ENCODE results near the gene TMED5. TPM values are rescaled to one million over a fixed set of nuclear protein-coding genes. Genes with fewer than 3 reads are reported as not detected.

Gene TMED5
- polyA plus RNA-seq, 1 experiment, result 76.1 TPM

GRCh38 chr1:93150729-93151128, 29.5 kb downstream of the TMED5 start:
- TF ChIP-seq, protein P1, sequence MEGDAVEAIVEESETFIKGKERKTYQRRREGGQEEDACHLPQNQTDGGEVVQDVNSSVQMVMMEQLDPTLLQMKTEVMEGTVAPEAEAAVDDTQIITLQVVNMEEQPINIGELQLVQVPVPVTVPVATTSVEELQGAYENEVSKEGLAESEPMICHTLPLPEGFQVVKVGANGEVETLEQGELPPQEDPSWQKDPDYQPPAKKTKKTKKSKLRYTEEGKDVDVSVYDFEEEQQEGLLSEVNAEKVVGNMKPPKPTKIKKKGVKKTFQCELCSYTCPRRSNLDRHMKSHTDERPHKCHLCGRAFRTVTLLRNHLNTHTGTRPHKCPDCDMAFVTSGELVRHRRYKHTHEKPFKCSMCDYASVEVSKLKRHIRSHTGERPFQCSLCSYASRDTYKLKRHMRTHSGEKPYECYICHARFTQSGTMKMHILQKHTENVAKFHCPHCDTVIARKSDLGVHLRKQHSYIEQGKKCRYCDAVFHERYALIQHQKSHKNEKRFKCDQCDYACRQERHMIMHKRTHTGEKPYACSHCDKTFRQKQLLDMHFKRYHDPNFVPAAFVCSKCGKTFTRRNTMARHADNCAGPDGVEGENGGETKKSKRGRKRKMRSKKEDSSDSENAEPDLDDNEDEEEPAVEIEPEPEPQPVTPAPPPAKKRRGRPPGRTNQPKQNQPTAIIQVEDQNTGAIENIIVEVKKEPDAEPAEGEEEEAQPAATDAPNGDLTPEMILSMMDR (IDR thresholded peaks at IDR 0.05; ENCODE audit: low read depth, low read length), result no peak
- H3K9me3 ChIP-seq (ENCODE audit: control insufficient read depth, insufficient read depth, low read length), result no peaks in the 10 kb centered on the region
- CTCF ChIA-PET, result no interaction called here
- DNase-seq (ENCODE audit: low read depth, low spot score), result no peak
- POLR2A ChIA-PET, result no interaction called here
- H3K27ac ChIP-seq (ENCODE audit: low read depth, low read length), result no peak overlapping the region
- H3K4me3 ChIP-seq (ENCODE audit: low read depth, low read length), result no peak overlapping the region
- H3K27me3 ChIP-seq (ENCODE audit: control insufficient read depth, insufficient read depth, low read length), result no peaks in the 10 kb centered on the region

DNA sequence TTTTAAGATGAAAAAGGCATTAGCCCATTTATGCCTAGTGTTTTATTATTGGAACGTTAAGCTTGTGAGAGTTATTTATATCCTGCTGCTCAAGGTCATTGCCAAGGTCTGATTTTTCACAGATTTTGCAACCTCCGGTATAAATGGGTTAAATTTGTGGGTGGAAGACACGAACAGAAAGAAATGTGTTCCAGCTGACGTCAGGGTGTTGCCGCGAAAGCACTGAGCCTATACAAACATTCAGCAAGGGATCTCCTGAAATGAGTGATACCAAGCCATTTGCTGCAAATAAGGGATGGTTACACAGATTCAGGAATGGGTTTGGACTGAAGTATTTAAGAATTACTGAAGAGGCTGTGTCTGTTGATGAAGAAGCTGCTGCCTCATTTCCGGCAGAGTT, 32.2 kb downstream of the TMED5 start:
- TF ChIP-seq, protein P1 (IDR thresholded peaks at IDR 0.05; ENCODE audit: low read depth, low read length), result no peak
- ChIA-PET POLR2A (no interaction called here), CTCF (no interaction called here)
- Histone ChIP-seq H3K4me3 (ENCODE audit: low read depth, low read length) (no peak overlapping the region), H3K9me3 (ENCODE audit: control insufficient read depth, insufficient read depth, low read length) (no peaks in the 10 kb centered on the region), H3K27ac (ENCODE audit: low read depth, low read length) (no peak overlapping the region), H3K27me3 (ENCODE audit: control insufficient read depth, insufficient read depth, low read length) (no peaks in the 10 kb centered on the region)
- DNase-seq (ENCODE audit: low read depth, low spot score), result no peak

DNA sequence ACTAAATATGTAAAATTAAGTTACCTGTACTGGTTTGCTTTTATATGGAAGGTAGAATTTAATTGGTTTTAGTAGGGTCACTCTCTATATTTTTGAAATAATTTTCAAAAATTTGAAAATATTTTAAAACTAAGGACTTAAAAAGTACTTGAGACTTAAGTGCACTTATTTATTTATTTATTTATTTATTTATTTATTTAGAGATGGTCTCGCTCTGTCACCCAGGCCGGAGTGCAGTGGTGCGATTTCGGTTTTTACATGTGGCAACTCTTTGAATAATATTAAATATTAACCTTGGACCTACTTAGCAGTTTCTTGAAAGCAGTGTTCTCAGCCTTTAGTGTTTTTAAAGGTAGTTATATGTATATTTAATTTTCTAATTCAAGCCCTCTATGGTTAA, 36.4 kb downstream of the TMED5 start:
- no peaks in the 10 kb centered on the region for H3K27me3 ChIP-seq (ENCODE audit: control insufficient read depth, insufficient read depth, low read length)
- no peak overlapping the region for H3K4me3 ChIP-seq (ENCODE audit: low read depth, low read length)
- TF ChIP-seq, protein P1 (IDR thresholded peaks at IDR 0.05; ENCODE audit: low read depth, low read length), result no peak
- ChIA-PET POLR2A (interaction anchor here (0.6 kb wide), 1 partner anchor 281 kb away, joined by 4 read pairs; no protein-coding TSS in a partner anchor), CTCF (interaction anchor here (0.7 to 1.3 kb wide), 2 partner anchors 175 to 285 kb away, joined by 3 read pairs; no protein-coding TSS in a partner anchor)
- H3K27ac ChIP-seq (ENCODE audit: low read depth, low read length), result no peak overlapping the region
- DNase-seq (ENCODE audit: low read depth, low spot score), result no peak
- H3K9me3 ChIP-seq (ENCODE audit: control insufficient read depth, insufficient read depth, low read length), result no peaks in the 10 kb centered on the region

DNA sequence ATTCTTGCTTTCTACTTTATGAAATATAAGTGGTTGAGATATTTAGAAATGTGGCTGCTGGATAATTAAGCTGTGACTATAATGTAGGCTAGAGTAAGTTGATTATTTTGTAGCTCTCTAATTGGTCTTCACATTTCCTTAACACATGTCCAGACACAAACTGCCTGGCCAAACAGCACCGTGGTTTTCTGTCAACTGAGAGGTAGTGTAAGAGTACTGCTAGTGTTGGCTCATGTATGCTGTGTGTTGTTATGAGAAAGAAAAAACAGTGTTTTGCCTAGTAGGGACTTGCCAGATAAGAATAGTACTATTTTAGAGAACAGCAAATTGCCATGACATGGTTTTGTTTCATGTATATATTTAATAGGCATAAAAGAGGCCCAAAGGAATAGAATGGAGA, 37.1 kb downstream of the TMED5 start:
- TF ChIP-seq, protein P1 (IDR thresholded peaks at IDR 0.05; ENCODE audit: low read depth, low read length), result no peak
- DNase-seq (ENCODE audit: low read depth, low spot score), result no peak
- Histone ChIP-seq H3K27ac (ENCODE audit: low read depth, low read length) (no peak overlapping the region), H3K27me3 (ENCODE audit: control insufficient read depth, insufficient read depth, low read length) (no peaks in the 10 kb centered on the region), H3K4me3 (ENCODE audit: low read depth, low read length) (no peak overlapping the region), H3K9me3 (ENCODE audit: control insufficient read depth, insufficient read depth, low read length) (no peaks in the 10 kb centered on the region)
- CTCF ChIA-PET, result interaction anchor here (1.0 kb wide), 1 partner anchor 25 kb away, joined by 3 read pairs; no protein-coding TSS in a partner anchor
- POLR2A ChIA-PET, result no interaction called here

DNA sequence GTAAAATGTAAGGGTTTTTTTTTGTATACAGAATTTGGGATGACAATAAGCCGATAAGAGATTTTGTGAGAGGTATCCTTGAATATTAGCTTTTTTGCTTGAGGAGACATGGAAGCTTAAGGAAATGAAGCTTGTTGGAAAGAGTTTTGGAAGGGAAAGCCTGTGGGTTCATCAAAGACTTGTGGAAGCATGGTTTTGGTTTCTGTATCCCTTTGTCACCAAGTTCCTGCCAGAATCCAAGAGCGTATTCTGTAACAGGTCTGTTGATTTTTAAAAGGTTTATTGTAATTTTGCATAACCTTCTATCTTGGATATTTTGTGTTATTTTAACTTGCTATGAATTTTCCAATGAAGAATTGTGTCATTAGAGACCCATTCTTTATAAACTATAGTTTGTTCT, 38.1 kb downstream of the TMED5 start:
- ChIA-PET CTCF (no interaction called here), POLR2A (no interaction called here)
- Histone ChIP-seq H3K27me3 (ENCODE audit: control insufficient read depth, insufficient read depth, low read length) (no peaks in the 10 kb centered on the region), H3K9me3 (ENCODE audit: control insufficient read depth, insufficient read depth, low read length) (no peaks in the 10 kb centered on the region), H3K4me3 (ENCODE audit: low read depth, low read length) (no peak overlapping the region), H3K27ac (ENCODE audit: low read depth, low read length) (no peak overlapping the region)
- TF ChIP-seq, protein P1 (IDR thresholded peaks at IDR 0.05; ENCODE audit: low read depth, low read length), result no peak
- no peak for DNase-seq (ENCODE audit: low read depth, low spot score)

Data from AG04450 (cell line).